ENCODE results near the gene GPATCH4.

The GPATCH4 gene

GRCh38 chr1:156577550-156577949, 23.7 kb downstream of the GPATCH4 start:
- Histone ChIP-seq H3K4me3 (ENCODE audit: low read length) (no peak overlapping the region), H3K27ac (ENCODE audit: low read depth, low read length) (no peak overlapping the region), H3K27me3 (ENCODE audit: control insufficient read depth, insufficient read depth, low read length) (peaks cover 3% of the 10 kb centered on the region), H3K36me3 (ENCODE audit: control insufficient read depth, insufficient read depth, low read length) (no peaks in the 10 kb centered on the region), H3K4me1 (ENCODE audit: control insufficient read depth, insufficient read depth, low read length) (no peaks in the 10 kb centered on the region), H3K9ac (ENCODE audit: low read length) (no peak overlapping the region)

- Histone ChIP-seq H3K36me3 (ENCODE audit: control insufficient read depth, insufficient read depth, low read length) (no peaks in the 10 kb centered on the region), H3K4me3 (ENCODE audit: low read length) (no peak overlapping the region), H3K4me1 (ENCODE audit: control insufficient read depth, insufficient read depth, low read length) (peaks cover 7% of the 10 kb centered on the region), H3K27me3 (ENCODE audit: control insufficient read depth, insufficient read depth, low read length) (peaks cover 3% of the 10 kb centered on the region), H3K27ac (ENCODE audit: low read depth, low read length) (no peak overlapping the region), H3K9ac (ENCODE audit: low read length) (no peak overlapping the region)
Measured at GRCh38 chr1:156574039-156574633, 27.1 kb downstream of the GPATCH4 start.

GRCh38 chr1:156572663-156573018, 28.6 kb downstream of the GPATCH4 start:
- H3K36me3 ChIP-seq (ENCODE audit: control insufficient read depth, insufficient read depth, low read length): no peaks in the 10 kb centered on the region
- no peak overlapping the region for H3K27ac ChIP-seq (ENCODE audit: low read depth, low read length)
- peaks cover 3% of the 10 kb centered on the region for H3K27me3 ChIP-seq (ENCODE audit: control insufficient read depth, insufficient read depth, low read length)
- H3K9ac ChIP-seq (ENCODE audit: low read length): no peak overlapping the region
- peak overlapping the region; percentile 72 for H3K4me3 ChIP-seq (ENCODE audit: low read length)
- peaks cover 7% of the 10 kb centered on the region for H3K4me1 ChIP-seq (ENCODE audit: control insufficient read depth, insufficient read depth, low read length)

- H3K9ac ChIP-seq (ENCODE audit: low read length): peak within 1 kb of the TSS; percentile 27
- H3K27me3 ChIP-seq (ENCODE audit: control insufficient read depth, insufficient read depth, low read length): peaks cover 3% of the 10 kb centered on the region
- H3K4me1 ChIP-seq (ENCODE audit: control insufficient read depth, insufficient read depth, low read length): peaks cover 7% of the 10 kb centered on the region
- no peak within 1 kb of the TSS for H3K27ac ChIP-seq (ENCODE audit: low read depth, low read length)
- peak within 1 kb of the TSS; percentile 72 for H3K4me3 ChIP-seq (ENCODE audit: low read length)
- no peaks in the 10 kb centered on the region for H3K36me3 ChIP-seq (ENCODE audit: control insufficient read depth, insufficient read depth, low read length)
Measured at GRCh38 chr1:156571919-156572662, 29.2 kb downstream of the GPATCH4 start, which contains the start of gene IQGAP3. IQGAP3 (minus strand) TSS chr1:156572565; CDS start chr1:156572529, 36 bp downstream.

- H3K4me3 ChIP-seq (ENCODE audit: low read length): peak overlapping the region; percentile 72
- H3K9ac ChIP-seq (ENCODE audit: low read length): peak overlapping the region; percentile 27
- H3K4me1 ChIP-seq (ENCODE audit: control insufficient read depth, insufficient read depth, low read length): peaks cover 7% of the 10 kb centered on the region
- H3K27me3 ChIP-seq (ENCODE audit: control insufficient read depth, insufficient read depth, low read length): peaks cover 3% of the 10 kb centered on the region
- no peaks in the 10 kb centered on the region for H3K36me3 ChIP-seq (ENCODE audit: control insufficient read depth, insufficient read depth, low read length)
- H3K27ac ChIP-seq (ENCODE audit: low read depth, low read length): no peak overlapping the region
Measured at GRCh38 chr1:156571261-156571852, 29.9 kb downstream of the GPATCH4 start.

GRCh38 chr1:156566436-156566835, 34.8 kb downstream of the GPATCH4 start:
- H3K36me3 ChIP-seq (ENCODE audit: control insufficient read depth, insufficient read depth, low read length): no peaks in the 10 kb centered on the region
- H3K4me1 ChIP-seq (ENCODE audit: control insufficient read depth, insufficient read depth, low read length): peaks cover 4% of the 10 kb centered on the region
- H3K27ac ChIP-seq (ENCODE audit: low read depth, low read length): no peak overlapping the region
- H3K4me3 ChIP-seq (ENCODE audit: low read length): no peak overlapping the region
- no peak overlapping the region for H3K9ac ChIP-seq (ENCODE audit: low read length)
- H3K27me3 ChIP-seq (ENCODE audit: control insufficient read depth, insufficient read depth, low read length): no peaks in the 10 kb centered on the region

GRCh38 chr1:156565519-156565918, 35.8 kb downstream of the GPATCH4 start:
- Histone ChIP-seq H3K27ac (ENCODE audit: low read depth, low read length) (no peak overlapping the region), H3K4me3 (ENCODE audit: low read length) (no peak overlapping the region), H3K27me3 (ENCODE audit: control insufficient read depth, insufficient read depth, low read length) (no peaks in the 10 kb centered on the region), H3K9ac (ENCODE audit: low read length) (no peak overlapping the region), H3K36me3 (ENCODE audit: control insufficient read depth, insufficient read depth, low read length) (no peaks in the 10 kb centered on the region), H3K4me1 (ENCODE audit: control insufficient read depth, insufficient read depth, low read length) (no peaks in the 10 kb centered on the region)

- Histone ChIP-seq H3K27me3 (ENCODE audit: control insufficient read depth, insufficient read depth, low read length) (no peaks in the 10 kb centered on the region), H3K4me1 (ENCODE audit: control insufficient read depth, insufficient read depth, low read length) (no peaks in the 10 kb centered on the region), H3K36me3 (ENCODE audit: control insufficient read depth, insufficient read depth, low read length) (no peaks in the 10 kb centered on the region), H3K9ac (ENCODE audit: low read length) (no peak overlapping the region), H3K4me3 (ENCODE audit: low read length) (no peak overlapping the region), H3K27ac (ENCODE audit: low read depth, low read length) (no peak overlapping the region)
Measured at GRCh38 chr1:156560585-156561163, 40.6 kb downstream of the GPATCH4 start.

GRCh38 chr1:156559797-156560385, 41.4 kb downstream of the GPATCH4 start:
- H3K36me3 ChIP-seq (ENCODE audit: control insufficient read depth, insufficient read depth, low read length): no peaks in the 10 kb centered on the region
- H3K4me3 ChIP-seq (ENCODE audit: low read length): no peak overlapping the region
- H3K4me1 ChIP-seq (ENCODE audit: control insufficient read depth, insufficient read depth, low read length): no peaks in the 10 kb centered on the region
- H3K27me3 ChIP-seq (ENCODE audit: control insufficient read depth, insufficient read depth, low read length): no peaks in the 10 kb centered on the region
- H3K9ac ChIP-seq (ENCODE audit: low read length): no peak overlapping the region
- no peak overlapping the region for H3K27ac ChIP-seq (ENCODE audit: low read depth, low read length)

GRCh38 chr1:156559086-156559796, 42.0 kb downstream of the GPATCH4 start:
- H3K4me1 ChIP-seq (ENCODE audit: control insufficient read depth, insufficient read depth, low read length): no peaks in the 10 kb centered on the region
- H3K27me3 ChIP-seq (ENCODE audit: control insufficient read depth, insufficient read depth, low read length): no peaks in the 10 kb centered on the region
- H3K36me3 ChIP-seq (ENCODE audit: control insufficient read depth, insufficient read depth, low read length): no peaks in the 10 kb centered on the region
- H3K9ac ChIP-seq (ENCODE audit: low read length): no peak overlapping the region
- H3K4me3 ChIP-seq (ENCODE audit: low read length): no peak overlapping the region
- H3K27ac ChIP-seq (ENCODE audit: low read depth, low read length): no peak overlapping the region

- H3K4me1 ChIP-seq (ENCODE audit: control insufficient read depth, insufficient read depth, low read length): no peaks in the 10 kb centered on the region
- no peaks in the 10 kb centered on the region for H3K27me3 ChIP-seq (ENCODE audit: control insufficient read depth, insufficient read depth, low read length)
- no peaks in the 10 kb centered on the region for H3K36me3 ChIP-seq (ENCODE audit: control insufficient read depth, insufficient read depth, low read length)
- H3K4me3 ChIP-seq (ENCODE audit: low read length): no peak overlapping the region
- no peak overlapping the region for H3K9ac ChIP-seq (ENCODE audit: low read length)
- no peak overlapping the region for H3K27ac ChIP-seq (ENCODE audit: low read depth, low read length)
Measured at GRCh38 chr1:156556354-156556753, 44.9 kb downstream of the GPATCH4 start.

GRCh38 chr1:156555715-156556114, 45.6 kb downstream of the GPATCH4 start:
- no peak overlapping the region for H3K4me3 ChIP-seq (ENCODE audit: low read length)
- no peaks in the 10 kb centered on the region for H3K4me1 ChIP-seq (ENCODE audit: control insufficient read depth, insufficient read depth, low read length)
- H3K9ac ChIP-seq (ENCODE audit: low read length): no peak overlapping the region
- H3K27me3 ChIP-seq (ENCODE audit: control insufficient read depth, insufficient read depth, low read length): no peaks in the 10 kb centered on the region
- H3K36me3 ChIP-seq (ENCODE audit: control insufficient read depth, insufficient read depth, low read length): no peaks in the 10 kb centered on the region
- H3K27ac ChIP-seq (ENCODE audit: low read depth, low read length): no peak overlapping the region

Measured in rectal smooth muscle tissue (tissue), 1 donor.